HEK293 (cell line): ENCODE data around the gene DCTN1.

ENCODE experiments used
- GLIS2 ChIP-seq: fragments of 450-650 bp; formaldehyde crosslinking; IDR thresholded peaks from 2 replicates; pipeline ENCODE4 v1.5.1; 2016; ENCODE audit warnings: missing biosample characterization, missing genetic modification characterization
- HOXD13 ChIP-seq: sonication (generic); formaldehyde crosslinking; IDR thresholded peaks from 2 replicates; pipeline ENCODE4 v1.8.0; 2022; ENCODE audit warnings: missing genetic modification reagents, borderline replicate concordance
- IKZF3 ChIP-seq: fragments of 450-650 bp; IDR thresholded peaks from 2 replicates; pipeline ENCODE4 v1.5.0; 2018; ENCODE audit warnings: missing biosample characterization, mild to moderate bottlenecking, missing genetic modification characterization, moderate library complexity
- SP2 ChIP-seq: fragments of 450-650 bp; formaldehyde crosslinking; IDR thresholded peaks from 2 replicates; pipeline ENCODE4 v1.5.1; 2016; ENCODE audit warnings: missing biosample characterization, missing genetic modification characterization
- TCF7L2 ChIP-seq: IDR thresholded peaks from 2 replicates; pipeline ENCODE4 v1.6.1; 2011; ENCODE audit warnings: low read depth, mild to moderate bottlenecking, inconsistent platforms, low read length, moderate library complexity, borderline replicate concordance
- YY2 ChIP-seq: fragments of 450-650 bp; formaldehyde crosslinking; IDR thresholded peaks from 2 replicates; pipeline ENCODE4 v1.5.1; 2016; ENCODE audit warnings: missing biosample characterization, missing genetic modification characterization
- ZBTB11 ChIP-seq: fragments of 450-650 bp; formaldehyde crosslinking; conservative IDR thresholded peaks from 2 replicates; pipeline ENCODE4 v1.5.1; 2016; ENCODE audit warnings: low read depth, missing biosample characterization, missing genetic modification characterization
- ZBTB20 ChIP-seq: fragments of 450-650 bp; formaldehyde crosslinking; IDR thresholded peaks from 2 replicates; pipeline ENCODE4 v1.5.1; 2016; ENCODE audit warnings: missing biosample characterization, missing genetic modification characterization
- ZBTB44 ChIP-seq: fragments of 450-650 bp; IDR thresholded peaks from 2 replicates; pipeline ENCODE4 v1.5.1; 2018; ENCODE audit warnings: missing biosample characterization, mild to moderate bottlenecking, missing genetic modification characterization
- ZBTB49 ChIP-seq: fragments of 450-650 bp; formaldehyde crosslinking; IDR thresholded peaks from 2 replicates; pipeline ENCODE4 v1.5.1; 2016; ENCODE audit warnings: missing biosample characterization, missing genetic modification characterization, low read depth
- ZEB2 ChIP-seq: fragments of 450-650 bp; formaldehyde crosslinking; IDR thresholded peaks from 2 replicates; pipeline ENCODE4 v1.5.1; 2016; ENCODE audit warnings: missing biosample characterization, missing genetic modification characterization
- ZNF10 ChIP-seq: fragments of 450-650 bp; formaldehyde crosslinking; IDR thresholded peaks from 2 replicates; pipeline ENCODE4 v1.5.1; 2017; ENCODE audit warnings: missing biosample characterization, missing genetic modification characterization
- ZNF211 ChIP-seq: fragments of 450-650 bp; formaldehyde crosslinking; IDR thresholded peaks from 2 replicates; pipeline ENCODE4 v1.5.1; 2016; ENCODE audit warnings: low read depth, missing biosample characterization, missing genetic modification characterization
- ZNF214 ChIP-seq: fragments of 450-650 bp; formaldehyde crosslinking; IDR thresholded peaks from 2 replicates; pipeline ENCODE4 v1.5.1; 2017; ENCODE audit warnings: missing biosample characterization, mild to moderate bottlenecking, missing genetic modification characterization, borderline replicate concordance
- ZNF274 ChIP-seq, 2 experiments: fragments of 200-500 bp in 1 of 2; fragments of 450-650 bp in 1 of 2; sonication (Bioruptor generic) in 1 of 2; formaldehyde crosslinking in 1 of 2; IDR thresholded peaks; 2 replicates each; pipeline versions ENCODE4 v1.5.1 to v1.6.1; 2014 to 2016; ENCODE audit warnings: borderline replicate concordance in 1 of 2, inconsistent platforms in 1 of 2, low read length in 1 of 2, missing biosample characterization in 1 of 2, missing genetic modification characterization in 1 of 2
- ZNF311 ChIP-seq: fragments of 450-650 bp; formaldehyde crosslinking; IDR thresholded peaks from 2 replicates; pipeline ENCODE4 v1.5.1; 2017; ENCODE audit warnings: missing biosample characterization, missing genetic modification characterization, borderline replicate concordance
- ZNF354C ChIP-seq: fragments of 450-650 bp; formaldehyde crosslinking; IDR thresholded peaks from 2 replicates; pipeline ENCODE4 v1.5.1; 2016; ENCODE audit warnings: missing biosample characterization, missing genetic modification characterization, low read depth, borderline replicate concordance
- ZNF394 ChIP-seq: fragments of 450-650 bp; formaldehyde crosslinking; IDR thresholded peaks from 2 replicates; pipeline ENCODE4 v1.5.1; 2016; ENCODE audit warnings: missing biosample characterization, missing genetic modification characterization, mild to moderate bottlenecking, moderate library complexity, borderline replicate concordance
- ZNF426 ChIP-seq: fragments of 450-650 bp; formaldehyde crosslinking; IDR thresholded peaks from 2 replicates; pipeline ENCODE4 v1.5.1; 2017; ENCODE audit warnings: missing biosample characterization, missing genetic modification characterization, mild to moderate bottlenecking, inconsistent platforms, moderate library complexity
- ZNF433 ChIP-seq: fragments of 450-650 bp; formaldehyde crosslinking; IDR thresholded peaks from 2 replicates; pipeline ENCODE4 v1.5.1; 2016; ENCODE audit warnings: missing biosample characterization, missing genetic modification characterization, low read depth
- ZNF473 ChIP-seq: fragments of 450-650 bp; formaldehyde crosslinking; IDR thresholded peaks from 2 replicates; pipeline ENCODE4 v1.5.1; 2017; ENCODE audit warnings: missing biosample characterization, missing genetic modification characterization
- ZNF513 ChIP-seq: fragments of 450-650 bp; IDR thresholded peaks from 2 replicates; pipeline ENCODE4 v1.5.1; 2018; ENCODE audit warnings: missing biosample characterization, missing genetic modification characterization
- ZNF560 ChIP-seq: fragments of 450-650 bp; formaldehyde crosslinking; IDR thresholded peaks from 2 replicates; pipeline ENCODE4 v1.5.1; 2017; ENCODE audit warnings: missing biosample characterization, missing genetic modification characterization, borderline replicate concordance
- ZNF664 ChIP-seq: fragments of 450-650 bp; formaldehyde crosslinking; IDR thresholded peaks from 2 replicates; pipeline ENCODE4 v1.5.1; 2016; ENCODE audit warnings: missing biosample characterization, missing genetic modification characterization
- ZNF677 ChIP-seq: fragments of 450-650 bp; IDR thresholded peaks from 2 replicates; pipeline ENCODE4 v1.5.0; 2018; ENCODE audit warnings: missing biosample characterization, mild to moderate bottlenecking, missing genetic modification characterization, moderate library complexity
- ZNF704 ChIP-seq: fragments of 450-650 bp; formaldehyde crosslinking; IDR thresholded peaks from 2 replicates; pipeline ENCODE4 v1.5.1; 2016; ENCODE audit warnings: missing biosample characterization, missing genetic modification characterization
- ZNF776 ChIP-seq: fragments of 450-650 bp; formaldehyde crosslinking; IDR thresholded peaks from 2 replicates; pipeline ENCODE4 v1.5.0; 2017; ENCODE audit warnings: missing biosample characterization, missing genetic modification characterization, borderline replicate concordance
- ZNF777 ChIP-seq: fragments of 450-650 bp; formaldehyde crosslinking; IDR thresholded peaks from 2 replicates; pipeline ENCODE4 v1.5.1; 2017; ENCODE audit warnings: missing biosample characterization, missing genetic modification characterization, borderline replicate concordance
- ZNF837 ChIP-seq: fragments of 450-650 bp; formaldehyde crosslinking; IDR thresholded peaks from 2 replicates; pipeline ENCODE4 v1.5.1; 2016; ENCODE audit warnings: missing biosample characterization, missing genetic modification characterization

Gene DCTN1

GRCh38 chr2:74391580-74392448 is 11.7 kb upstream of the DCTN1 start (continued):
- TF ChIP-seq ZNF274 (IDR thresholded peaks at IDR 0.05; ENCODE audit: low read length) (no peak), ZNF274 (tag by site-specific recombination; IDR thresholded peaks at IDR 0.05; ENCODE audit: borderline replicate concordance) (no peak), ZNF560 (no peak), ZNF704 (tag by site-specific recombination) (no peak), ZNF837 (tag by site-specific recombination) (no peak), ZNF777 (tag by site-specific recombination) (no peak), ZNF214 (no peak), ZNF354C (tag by site-specific recombination) (no peak), ZNF677 (tag by site-specific recombination) (no peak), GLIS2 (tag by site-specific recombination) (peak; percentile 77), ZBTB11 (tag by site-specific recombination) (no peak; the same call in 1 of the 2 replicates), HOXD13 (no peak), ZNF211 (tag by site-specific recombination) (no peak), ZEB2 (tag by site-specific recombination) (0 out of 2 replicates have a peak, but pooled peaks have one; percentile 39), ZBTB20 (tag by site-specific recombination) (peak; percentile 28; the same call in 1 of the 2 replicates), ZBTB49 (tag by site-specific recombination) (no peak), ZNF664 (peak; percentile 68), SP2 (peak; percentile 42), ZNF426 (tag by site-specific recombination) (no peak), ZBTB44 (tag by site-specific recombination) (no peak), ZNF473 (tag by site-specific recombination) (no peak), YY2 (tag by site-specific recombination) (no peak), ZNF513 (no peak), ZNF311 (no peak), ZNF394 (tag by site-specific recombination) (no peak), IKZF3 (tag by site-specific recombination) (no peak), ZNF10 (tag by site-specific recombination) (no peak), TCF7L2 (no peak), ZNF433 (no peak), ZNF776 (tag by site-specific recombination) (no peak)
